Cardiac muscle cell (in vitro differentiated cells and primary cell): Measurements from ENCODE around the gene PER2. TPM values are rescaled to one million over a fixed set of nuclear protein-coding genes. Genes with fewer than 3 reads are reported as not detected.

ENCODE experiments used
- DNase-seq, 2 donors: peaks; one replicate each; pipeline versions ENCODE4 v3.0.0 to v3.0.0-alpha.2; 2010 to 2017; ENCODE audit warnings: low read depth in 1 of 2, low spot score in 1 of 2
- H3K27ac ChIP-seq: fragments of 200-600 bp; sonication (generic); 2 replicates; pipeline ENCODE4 v1.5.1; 2016
- H3K27me3 ChIP-seq: fragments of 200-600 bp; sonication (generic); 2 replicates; pipeline ENCODE4 v1.6.0; 2016; ENCODE audit warnings: control low read depth
- H3K36me3 ChIP-seq: fragments of 200-600 bp; sonication (generic); 2 replicates; pipeline ENCODE4 v1.5.1; 2016; ENCODE audit warnings: control low read depth
- H3K4me1 ChIP-seq: fragments of 200-600 bp; sonication (generic); 2 replicates; pipeline ENCODE4 v1.8.1; 2017; ENCODE audit warnings: low read depth, mild to moderate bottlenecking, mixed run types
- H3K4me3 ChIP-seq: fragments of 200-600 bp; sonication (generic); 2 replicates; pipeline ENCODE4 v1.5.1; 2016; ENCODE audit warnings: mild to moderate bottlenecking
- H3K9me3 ChIP-seq: fragments of 200-600 bp; sonication (generic); 2 replicates; pipeline ENCODE4 v1.5.1; 2017; ENCODE audit warnings: low read depth, mild to moderate bottlenecking, control low read depth
- polyA plus RNA-seq: library from polyadenylated mRNA; unstranded; fragments of >200 nt; fragmentation: Nextera tagmentation; extraction: Ambion mirVana; gene quantifications from 2 replicates; pipeline ENCODE4 v1.2.1, GENCODE V29; 2016
- total RNA-seq: library from RNA; depleted of rRNA; stranded (reverse); fragments of >200 nt; gene quantifications from 2 replicates; pipeline ENCODE4 v1.2.3, GENCODE V29; 2016
- TF ChIP-seq, protein P1 (sequence below): IDR thresholded peaks from 2 replicates; pipeline ENCODE4 v1.5.1; 2012; ENCODE audit warnings: low read depth, mild to moderate bottlenecking, low read length

PER2 gene
- total and polyA plus RNA-seq, 2 experiments from 2014 or later = 1.4 to 3.9 TPM

DNA sequence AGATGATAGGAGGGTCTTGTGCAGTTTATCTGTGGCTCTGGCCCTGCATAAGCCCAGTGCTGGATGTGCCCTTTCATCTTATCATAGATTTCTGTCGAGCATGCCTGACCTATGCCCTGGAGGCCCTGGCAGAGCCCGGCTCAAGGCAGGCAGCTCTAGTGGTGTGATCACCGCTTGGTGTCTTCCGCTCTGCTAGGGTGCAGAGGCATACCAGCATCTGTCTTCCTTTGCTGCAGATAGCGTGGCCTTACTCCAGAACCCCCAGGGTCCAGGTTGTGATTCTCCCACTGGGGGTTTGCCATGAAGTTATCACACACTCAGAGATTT, 18.2 kb upstream of the PER2 start:
- Histone ChIP-seq H3K4me3 (no peak overlapping the region), H3K9me3 (no peaks in the 10 kb centered on the region), H3K27me3 (no peaks in the 10 kb centered on the region), H3K27ac (no peak overlapping the region), H3K36me3 (no peaks in the 10 kb centered on the region), H3K4me1 (no peaks in the 10 kb centered on the region)
- TF ChIP-seq, protein P1, sequence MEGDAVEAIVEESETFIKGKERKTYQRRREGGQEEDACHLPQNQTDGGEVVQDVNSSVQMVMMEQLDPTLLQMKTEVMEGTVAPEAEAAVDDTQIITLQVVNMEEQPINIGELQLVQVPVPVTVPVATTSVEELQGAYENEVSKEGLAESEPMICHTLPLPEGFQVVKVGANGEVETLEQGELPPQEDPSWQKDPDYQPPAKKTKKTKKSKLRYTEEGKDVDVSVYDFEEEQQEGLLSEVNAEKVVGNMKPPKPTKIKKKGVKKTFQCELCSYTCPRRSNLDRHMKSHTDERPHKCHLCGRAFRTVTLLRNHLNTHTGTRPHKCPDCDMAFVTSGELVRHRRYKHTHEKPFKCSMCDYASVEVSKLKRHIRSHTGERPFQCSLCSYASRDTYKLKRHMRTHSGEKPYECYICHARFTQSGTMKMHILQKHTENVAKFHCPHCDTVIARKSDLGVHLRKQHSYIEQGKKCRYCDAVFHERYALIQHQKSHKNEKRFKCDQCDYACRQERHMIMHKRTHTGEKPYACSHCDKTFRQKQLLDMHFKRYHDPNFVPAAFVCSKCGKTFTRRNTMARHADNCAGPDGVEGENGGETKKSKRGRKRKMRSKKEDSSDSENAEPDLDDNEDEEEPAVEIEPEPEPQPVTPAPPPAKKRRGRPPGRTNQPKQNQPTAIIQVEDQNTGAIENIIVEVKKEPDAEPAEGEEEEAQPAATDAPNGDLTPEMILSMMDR = no peak
- no peak for DNase-seq

DNA sequence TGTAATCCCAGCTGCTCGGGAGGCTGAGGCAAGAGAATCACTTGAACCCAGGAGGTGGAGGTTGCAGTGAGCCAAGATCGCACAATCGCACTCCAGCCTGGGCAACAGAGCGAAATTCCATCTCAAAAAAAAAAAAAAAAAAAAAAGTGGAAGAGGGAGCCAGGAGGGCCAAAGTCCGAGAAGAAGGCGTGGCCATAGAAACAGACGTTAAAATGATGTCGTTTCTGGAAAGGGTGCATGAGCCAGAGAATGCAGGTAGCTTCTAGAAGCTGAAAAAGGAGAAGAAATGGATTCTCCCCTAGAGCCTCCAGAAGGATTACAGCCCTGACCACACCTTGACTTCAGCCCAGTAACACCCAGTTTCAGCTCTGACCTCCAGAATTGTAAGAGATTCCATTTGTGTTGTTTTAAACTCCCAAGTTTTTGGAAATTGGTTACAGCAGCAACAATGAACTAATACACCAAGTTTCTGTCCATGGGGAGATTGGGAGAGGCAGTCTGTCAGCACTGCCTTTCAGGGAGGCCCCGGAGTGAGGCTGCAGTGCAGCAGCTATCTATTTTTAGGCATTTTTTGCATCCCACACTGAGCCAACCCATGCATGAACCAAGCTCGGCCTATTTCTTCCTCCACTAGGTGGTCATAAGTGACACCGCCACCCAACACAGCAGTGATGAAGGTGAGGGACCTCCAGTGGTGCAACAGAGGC, 17.7 kb upstream of the PER2 start:
- no peak overlapping the region for H3K27ac ChIP-seq
- no peak for DNase-seq

DNA sequence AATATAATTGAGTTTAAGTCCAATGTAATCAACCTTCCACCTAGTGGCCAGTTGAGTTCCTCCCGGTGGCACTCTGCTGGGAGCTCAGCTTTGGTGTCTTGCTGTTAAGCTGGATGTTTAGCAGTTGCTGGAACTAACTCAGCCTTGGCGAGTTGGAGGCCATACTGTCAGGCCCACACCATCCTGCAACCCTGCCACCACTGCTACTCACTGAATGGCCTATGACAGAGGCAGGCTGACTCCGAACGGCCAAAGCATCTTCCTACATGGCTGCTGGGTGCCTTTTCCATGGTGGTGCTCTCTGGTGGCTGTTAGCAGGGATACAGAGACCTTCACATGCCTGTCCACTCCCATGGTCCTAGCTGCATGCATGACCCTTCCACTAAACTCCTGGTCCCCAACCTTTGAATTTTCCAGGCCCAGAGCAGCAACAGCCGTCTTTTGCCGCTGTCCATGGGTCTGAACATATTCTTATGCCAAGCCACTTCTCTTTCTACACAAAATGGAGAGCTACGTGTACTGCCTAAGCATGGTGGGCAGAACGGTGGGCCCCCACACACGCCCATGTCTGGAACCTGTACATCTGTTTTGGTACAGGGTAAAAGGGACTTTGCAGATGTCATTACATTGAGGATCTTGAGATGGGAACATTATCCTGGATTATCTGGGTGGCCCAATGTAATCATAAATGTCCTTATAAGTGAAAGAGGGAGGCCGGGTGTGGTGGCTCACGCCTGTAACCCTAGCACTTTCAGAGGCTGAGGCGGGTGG, 16.9 kb upstream of the PER2 start:
- H3K27ac ChIP-seq = no peak overlapping the region
- no peaks in the 10 kb centered on the region for H3K4me1 ChIP-seq
- H3K27me3 ChIP-seq = no peaks in the 10 kb centered on the region
- DNase-seq = no peak
- H3K9me3 ChIP-seq = no peaks in the 10 kb centered on the region
- H3K4me3 ChIP-seq = no peak overlapping the region
- no peaks in the 10 kb centered on the region for H3K36me3 ChIP-seq
- TF ChIP-seq, protein P1 = peak; percentile 11

More for the DNA sequence above, 17.7 kb upstream of the PER2 start:
- Histone ChIP-seq H3K4me1 (no peaks in the 10 kb centered on the region), H3K9me3 (no peaks in the 10 kb centered on the region), H3K4me3 (no peak overlapping the region), H3K36me3 (no peaks in the 10 kb centered on the region), H3K27me3 (no peaks in the 10 kb centered on the region)
- TF ChIP-seq, protein P1 = no peak

DNA sequence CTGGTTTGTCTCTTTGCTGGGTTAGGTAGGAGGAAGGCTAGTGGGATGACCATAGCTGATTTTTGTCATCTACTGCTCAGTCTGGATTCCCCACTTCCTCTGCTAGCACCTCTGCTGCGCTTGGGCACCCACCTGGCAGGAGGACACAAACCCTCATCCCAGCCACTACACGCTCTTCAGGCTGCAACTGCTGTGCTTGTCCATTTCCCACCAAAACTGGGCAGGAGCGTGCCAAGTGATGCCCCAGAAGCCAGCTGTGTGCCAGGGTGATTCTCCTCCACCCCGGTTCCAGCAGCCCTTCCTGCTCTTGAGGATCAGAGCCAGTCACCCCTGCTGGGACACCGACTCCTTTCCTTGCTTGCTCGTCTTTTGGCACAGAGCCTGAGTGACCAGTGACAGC, 15.7 kb upstream of the PER2 start:
- Histone ChIP-seq H3K4me1 (no peaks in the 10 kb centered on the region), H3K36me3 (no peaks in the 10 kb centered on the region), H3K4me3 (no peak overlapping the region), H3K9me3 (no peaks in the 10 kb centered on the region), H3K27me3 (no peaks in the 10 kb centered on the region), H3K27ac (no peak overlapping the region)
- TF ChIP-seq, protein P1 = no peak
- DNase-seq = no peak

DNA sequence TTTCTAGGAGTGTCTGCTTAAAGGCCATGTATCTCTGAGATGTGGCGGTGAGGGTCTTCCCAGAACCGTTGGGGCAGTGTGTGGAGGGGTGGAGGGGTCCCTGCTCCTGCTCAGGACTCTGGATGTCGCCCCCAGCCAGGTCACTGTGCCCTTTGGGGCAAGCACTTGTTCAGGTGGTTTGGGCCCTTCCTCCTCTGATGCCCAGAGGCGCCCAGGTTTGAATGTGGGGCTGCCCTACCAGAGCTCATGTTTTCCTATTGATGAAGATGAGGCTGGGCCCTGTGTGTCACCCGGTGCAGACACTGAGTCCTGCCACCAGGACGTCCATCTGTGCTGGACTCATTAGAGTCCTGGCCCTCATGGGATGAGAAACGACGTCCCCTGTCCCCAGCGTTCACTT, 14.3 kb upstream of the PER2 start:
- Histone ChIP-seq H3K27me3 (no peaks in the 10 kb centered on the region), H3K36me3 (no peaks in the 10 kb centered on the region), H3K9me3 (no peaks in the 10 kb centered on the region), H3K4me3 (no peak overlapping the region), H3K27ac (no peak overlapping the region), H3K4me1 (no peaks in the 10 kb centered on the region)
- DNase-seq = no peak
- TF ChIP-seq, protein P1 = no peak
